GM18498 (cell line): Measurements from ENCODE around the gene INPP1.
"Not testable (repeated sequence)": the region's sequence is repeated elsewhere in the genome, so short reads cannot be mapped to it uniquely, and the experiment has no call there.

Source experiments
- ATAC-seq: cut with Tn5 transposase; IDR thresholded peaks from one replicate; pipeline ENCODE4 v1.9.1; 2021; ENCODE audit warnings: mild to moderate bottlenecking, moderate library complexity; ENCODE audit not compliant: unreplicated experiment

Gene INPP1

DNA sequence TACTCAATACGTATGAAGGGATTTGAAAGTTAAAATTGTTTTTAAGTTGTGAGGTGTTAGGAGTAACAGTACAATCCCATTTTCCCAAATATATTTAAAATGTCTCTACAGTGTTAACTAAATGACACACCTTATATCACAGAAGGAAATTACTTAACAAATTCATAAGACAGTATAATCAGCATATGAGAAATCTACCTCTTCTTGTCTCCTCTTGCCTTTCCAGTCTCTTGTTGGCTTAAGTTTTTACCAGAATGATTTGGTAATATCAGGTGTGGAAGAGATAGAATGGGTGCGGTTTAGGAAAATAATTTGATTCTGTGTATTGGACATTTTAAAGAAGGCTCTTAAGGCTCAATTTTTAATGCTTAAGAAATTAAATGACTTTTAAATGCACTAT is 9.5 kb upstream of the INPP1 start:
- ATAC-seq = no peak

DNA sequence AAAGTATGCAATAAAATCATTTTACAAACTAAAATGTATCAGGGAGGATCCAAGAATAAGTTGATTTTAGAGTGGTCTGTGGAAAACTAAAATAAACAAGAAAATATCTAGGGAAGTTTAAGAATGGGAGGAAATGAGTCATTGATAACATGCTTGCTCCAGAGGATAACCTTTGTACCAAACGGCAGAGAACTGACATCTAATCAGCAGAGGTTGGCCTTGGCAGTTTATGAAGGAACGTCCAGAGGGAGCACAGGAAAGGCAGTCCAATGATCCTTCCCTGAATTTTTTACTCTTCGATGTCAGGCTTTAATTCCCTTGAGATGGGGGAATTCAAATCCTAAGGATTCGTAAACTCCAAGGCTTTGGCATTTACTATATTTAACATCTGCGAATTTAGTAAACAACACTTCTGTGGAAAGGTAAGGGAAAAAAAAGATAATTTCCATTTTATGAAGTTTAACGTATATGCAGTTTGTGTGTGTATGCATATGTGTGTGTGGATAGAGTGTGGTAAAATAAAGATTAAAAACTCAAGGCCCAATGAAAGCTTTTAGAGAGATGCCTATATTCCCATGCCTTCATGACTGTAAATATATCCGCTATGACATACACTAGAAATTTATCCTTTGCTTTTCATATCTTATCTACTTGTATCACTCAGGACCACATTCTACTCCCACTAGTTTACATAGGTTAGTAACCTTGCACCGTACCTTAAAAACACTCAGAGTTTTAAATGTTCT is 8.7 kb upstream of the INPP1 start:
- ATAC-seq = no peak

DNA sequence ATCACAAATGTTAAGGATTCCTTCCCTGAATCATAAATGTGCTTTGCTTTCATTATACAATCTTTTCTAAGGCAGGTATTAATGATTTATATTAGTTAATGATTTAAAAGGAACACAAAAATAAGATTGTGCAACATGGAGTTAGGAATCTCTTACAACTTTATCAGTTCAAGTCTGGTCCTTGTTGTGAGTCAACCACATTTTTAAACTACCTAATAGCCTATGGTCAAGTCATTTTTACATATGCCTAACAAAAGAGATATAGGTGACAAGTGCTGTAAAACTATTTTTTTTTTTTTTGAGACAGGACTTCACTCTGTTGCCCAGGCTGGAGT is 8.2 kb upstream of the INPP1 start:
- ATAC-seq = no peak

DNA sequence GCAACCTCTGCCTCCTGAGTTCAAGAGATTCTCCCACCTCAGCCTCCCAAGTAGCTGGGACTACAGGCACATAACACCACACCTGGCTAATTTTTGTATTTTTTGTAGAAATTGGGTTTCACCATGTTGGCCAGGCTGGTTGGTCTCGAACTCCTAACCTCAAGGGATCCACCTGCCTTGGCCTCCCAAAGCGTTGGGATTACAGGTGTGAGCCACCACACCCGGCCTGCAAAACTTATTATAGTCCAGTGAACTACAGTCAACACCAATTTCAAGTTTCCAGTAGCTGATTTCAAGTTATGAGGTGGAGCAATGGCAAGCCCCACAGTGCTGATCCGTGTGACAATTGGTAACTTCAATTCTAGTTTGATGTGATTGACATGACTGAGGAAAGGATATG is 7.8 kb upstream of the INPP1 start:
- ATAC-seq = not testable (repeated sequence)

DNA sequence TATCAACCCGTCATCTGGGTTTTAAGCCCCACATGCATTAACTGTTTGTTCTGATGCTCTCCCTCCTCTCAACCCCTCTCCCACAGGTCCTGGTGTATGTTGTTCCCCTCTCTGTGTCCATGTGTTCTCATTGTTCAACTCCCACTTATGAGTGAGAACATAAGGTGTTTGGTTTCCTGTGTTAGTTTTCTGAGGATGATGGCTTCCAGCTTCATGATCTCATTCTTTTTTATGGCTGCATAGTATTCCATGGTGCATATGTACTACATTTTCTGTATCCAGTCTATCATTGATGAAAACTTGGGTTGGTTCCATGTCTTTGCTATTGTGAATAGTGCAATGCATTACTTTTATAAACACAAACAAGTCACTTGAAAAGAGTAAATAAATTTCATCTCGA is 7.0 kb upstream of the INPP1 start:
- no peak for ATAC-seq

DNA sequence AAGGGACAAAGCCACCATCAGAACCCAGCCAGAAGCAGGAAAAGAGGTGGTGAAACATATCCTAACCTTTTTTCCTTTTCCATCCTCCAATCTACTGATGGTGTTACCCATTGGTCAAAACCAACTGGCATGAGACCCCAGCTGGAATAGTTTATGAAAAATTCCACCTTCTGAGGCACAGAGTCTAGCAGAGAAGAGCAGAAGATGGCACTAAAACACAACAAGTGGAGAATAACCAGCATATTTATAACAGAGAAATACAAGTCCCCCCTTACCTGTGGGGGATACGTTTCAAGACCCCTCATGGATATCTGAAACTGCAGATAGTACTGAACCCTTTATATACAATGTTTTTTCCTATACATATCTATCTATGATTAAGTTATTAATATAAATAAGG is 4.9 kb upstream of the INPP1 start:
- no peak for ATAC-seq

DNA sequence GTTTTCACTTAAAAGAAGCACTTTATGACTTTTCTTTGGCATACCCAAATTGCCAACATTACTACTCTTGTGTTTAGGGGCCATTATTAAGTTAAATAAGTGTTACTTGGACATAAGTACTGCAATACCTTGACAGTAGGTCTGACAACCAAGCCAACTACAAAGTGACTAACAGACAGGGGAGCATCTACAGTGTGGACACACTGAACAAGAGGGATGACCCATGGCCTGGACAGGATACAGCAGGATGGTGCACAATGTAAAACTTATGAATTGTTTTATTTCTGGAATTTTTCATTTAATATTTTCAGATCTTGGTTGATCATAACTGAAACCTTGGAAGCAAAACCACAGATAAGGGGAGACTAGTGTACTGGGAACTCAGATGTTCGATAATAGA is 4.0 kb upstream of the INPP1 start:
- ATAC-seq = no peak

DNA sequence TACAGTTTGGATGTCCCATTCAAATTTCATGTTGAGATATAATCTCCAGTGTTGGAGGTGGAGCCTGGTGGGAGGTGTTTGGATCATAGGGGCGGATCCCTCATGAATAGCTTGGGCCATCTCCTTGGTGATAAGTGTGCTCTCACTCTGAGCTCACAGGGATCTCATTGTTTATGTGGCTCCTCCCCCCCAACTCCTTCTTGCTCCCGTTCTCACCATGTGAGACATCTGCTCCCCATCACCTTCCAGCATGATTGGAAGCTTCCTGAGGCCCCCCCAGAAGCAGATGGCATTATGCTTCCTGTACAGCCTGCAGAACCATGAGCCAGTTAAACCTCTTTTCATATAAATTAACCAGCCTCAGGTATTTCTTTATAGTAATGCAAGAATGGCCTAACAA is 3.0 kb upstream of the INPP1 start:
- ATAC-seq = no peak

DNA sequence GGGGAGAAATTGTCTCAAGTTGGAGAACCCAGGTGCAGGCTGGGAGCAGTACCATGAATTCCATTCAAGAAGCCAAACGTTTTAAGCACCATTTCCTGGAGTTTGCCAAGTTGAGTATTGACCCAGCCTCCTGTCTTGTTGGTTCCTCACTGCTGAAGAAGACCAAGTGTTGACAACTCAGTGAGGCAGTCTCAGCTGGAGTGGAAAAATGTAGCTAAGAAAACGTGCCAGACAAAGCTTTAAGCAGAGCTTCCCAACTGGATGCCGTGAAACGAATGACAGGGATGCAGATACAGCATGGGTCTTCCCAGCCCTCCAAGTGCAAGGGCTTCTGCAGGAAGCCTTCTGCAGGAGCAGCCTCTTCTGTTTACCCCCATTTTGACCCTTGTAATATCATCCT is 778 bp upstream of the INPP1 start:
- ATAC-seq = no peak

DNA sequence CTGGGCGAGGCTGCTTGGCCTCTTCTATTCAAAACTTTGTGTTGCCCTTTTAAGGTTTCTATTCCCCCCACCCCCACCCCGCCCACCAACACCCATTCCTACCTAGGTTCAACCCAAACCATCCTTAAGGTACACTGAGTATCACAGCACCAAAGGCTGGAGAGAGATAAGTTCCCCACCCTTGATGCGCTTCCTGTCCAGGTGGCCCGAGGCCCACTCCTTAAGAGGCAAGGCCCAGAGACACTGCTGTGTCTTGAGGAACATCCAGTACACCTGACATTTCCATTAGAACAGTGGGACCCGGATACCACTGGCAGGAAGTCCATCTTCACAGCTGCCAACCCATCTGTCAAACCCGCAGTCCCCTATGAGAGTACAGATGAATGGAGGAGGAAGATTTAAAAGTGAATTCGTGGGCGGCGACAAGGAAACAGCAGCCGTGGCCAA is 277 bp upstream of the INPP1 start:
- ATAC-seq = no peak

DNA sequence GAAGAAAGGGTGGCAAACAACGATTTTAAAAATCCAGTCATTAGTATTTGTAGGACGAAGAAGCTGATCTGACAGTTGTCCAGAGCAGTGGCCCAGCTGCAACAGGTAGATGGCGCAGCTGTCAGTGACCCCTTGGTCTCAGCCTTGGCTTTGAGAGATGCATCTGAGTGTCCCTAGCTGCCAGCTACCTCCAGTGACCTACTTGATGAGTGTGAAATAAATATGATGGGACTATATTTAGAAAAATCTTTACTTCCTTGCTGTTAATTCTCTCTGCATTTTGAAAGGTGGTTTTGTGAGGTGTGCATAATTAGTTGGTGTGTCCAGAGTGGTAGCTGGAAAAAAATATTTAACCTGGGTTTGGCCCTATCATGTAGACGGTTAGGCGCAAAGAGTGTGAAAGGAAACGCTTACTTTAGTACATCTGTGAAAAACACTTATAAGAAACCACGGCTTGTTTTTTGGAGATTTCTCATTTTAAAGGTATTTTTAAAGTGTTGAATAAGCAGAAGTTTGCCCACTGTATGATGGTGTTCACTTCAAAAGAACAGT is 963 bp downstream of the INPP1 start:
- peak; percentile 76 for ATAC-seq

DNA sequence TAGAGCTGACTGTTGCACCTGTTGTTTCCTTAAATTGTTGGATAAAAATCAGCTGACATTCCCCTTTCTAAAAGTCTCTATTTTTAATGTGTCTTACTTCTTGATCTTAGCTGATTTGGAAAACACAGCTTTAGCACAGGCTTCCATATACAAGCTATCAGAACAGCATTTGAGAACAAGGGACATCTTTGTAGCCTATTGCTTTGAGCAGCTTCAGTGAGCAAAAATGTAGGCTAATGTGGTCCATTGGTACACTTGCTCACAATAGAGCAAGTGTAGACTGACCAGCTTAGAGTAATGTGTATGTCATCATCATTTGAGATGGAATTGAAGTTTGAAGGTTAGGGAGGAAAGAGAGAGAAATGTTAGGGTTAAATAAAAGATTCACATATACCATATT is 7.0 kb downstream of the INPP1 start:
- ATAC-seq = no peak

DNA sequence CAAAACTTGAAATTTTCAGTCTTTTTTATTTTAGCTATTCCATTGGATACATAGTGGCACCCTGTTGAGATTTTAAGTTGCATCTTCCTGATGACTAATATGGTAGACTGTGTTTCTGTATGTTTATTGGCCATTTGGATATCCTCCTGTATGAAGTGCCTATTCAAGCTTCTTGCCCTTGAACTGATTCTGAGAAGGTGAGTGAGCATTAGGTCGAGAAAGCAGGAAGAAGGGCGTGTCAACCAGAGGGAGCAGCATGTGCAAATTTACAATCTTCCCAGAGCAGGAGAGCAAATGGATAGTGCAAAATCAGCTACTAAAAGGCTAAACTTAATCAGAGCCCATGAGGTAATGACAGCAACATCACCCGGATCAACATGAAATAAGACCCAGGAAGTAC is 8.6 kb downstream of the INPP1 start:
- no peak for ATAC-seq

DNA sequence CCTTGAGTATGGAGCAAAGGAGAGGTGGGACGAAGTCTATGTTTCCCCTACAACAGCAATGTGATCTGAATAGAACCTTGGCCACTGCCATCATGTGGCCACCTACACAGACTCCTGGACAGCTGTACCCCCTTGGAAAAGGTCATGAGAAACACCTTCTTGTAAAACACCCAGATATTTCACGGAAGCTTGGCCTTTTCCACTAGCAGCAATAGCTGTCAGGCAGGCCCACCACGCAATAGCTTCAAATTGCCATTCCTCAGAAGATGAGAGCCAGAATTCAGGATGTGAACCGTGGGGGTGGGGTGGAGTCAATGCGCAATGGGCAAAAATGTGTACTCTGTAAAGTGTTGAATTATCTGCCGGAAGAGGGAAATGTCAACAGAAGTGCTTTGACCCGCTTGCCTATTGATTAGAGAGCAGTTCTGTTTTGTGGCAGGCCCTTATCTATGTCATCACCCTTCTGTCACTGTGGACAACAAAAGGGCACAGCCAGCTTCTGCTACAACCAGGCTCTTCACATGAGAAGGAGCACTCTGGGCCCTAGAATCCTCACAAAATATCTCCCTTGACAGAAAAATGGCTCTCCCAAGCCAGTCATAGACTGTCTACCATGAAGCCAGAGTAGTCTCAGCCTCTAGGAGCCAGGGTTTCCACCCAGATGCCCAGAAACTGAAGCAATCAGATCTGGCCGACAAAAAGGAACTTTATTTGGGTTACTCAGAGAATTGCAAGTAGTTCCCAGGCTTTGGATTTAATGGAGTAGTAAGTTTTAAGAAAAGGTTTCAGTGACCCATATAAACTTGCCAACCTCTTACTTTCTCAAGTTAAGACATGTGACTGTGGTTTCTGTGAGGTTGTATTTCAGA is 9.5 kb downstream of the INPP1 start:
- ATAC-seq = no peak

DNA sequence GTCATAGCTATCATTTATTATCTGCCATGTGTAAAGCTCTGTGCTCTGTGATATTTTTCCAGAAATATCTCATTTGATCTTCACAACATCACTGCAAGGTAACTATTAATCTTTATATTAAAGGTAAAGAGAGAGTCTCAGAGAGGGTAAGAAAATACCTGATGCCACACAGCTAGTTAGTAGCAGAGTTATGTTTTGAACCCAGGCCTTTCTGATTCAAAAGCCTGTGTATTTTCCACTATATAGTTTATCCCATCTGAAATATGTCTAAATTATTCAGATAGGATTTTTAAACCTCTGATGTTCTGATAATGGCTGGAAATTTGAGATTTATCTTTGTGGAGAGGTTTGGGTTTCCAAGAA is 10.1 kb downstream of the INPP1 start:
- ATAC-seq = no peak

DNA sequence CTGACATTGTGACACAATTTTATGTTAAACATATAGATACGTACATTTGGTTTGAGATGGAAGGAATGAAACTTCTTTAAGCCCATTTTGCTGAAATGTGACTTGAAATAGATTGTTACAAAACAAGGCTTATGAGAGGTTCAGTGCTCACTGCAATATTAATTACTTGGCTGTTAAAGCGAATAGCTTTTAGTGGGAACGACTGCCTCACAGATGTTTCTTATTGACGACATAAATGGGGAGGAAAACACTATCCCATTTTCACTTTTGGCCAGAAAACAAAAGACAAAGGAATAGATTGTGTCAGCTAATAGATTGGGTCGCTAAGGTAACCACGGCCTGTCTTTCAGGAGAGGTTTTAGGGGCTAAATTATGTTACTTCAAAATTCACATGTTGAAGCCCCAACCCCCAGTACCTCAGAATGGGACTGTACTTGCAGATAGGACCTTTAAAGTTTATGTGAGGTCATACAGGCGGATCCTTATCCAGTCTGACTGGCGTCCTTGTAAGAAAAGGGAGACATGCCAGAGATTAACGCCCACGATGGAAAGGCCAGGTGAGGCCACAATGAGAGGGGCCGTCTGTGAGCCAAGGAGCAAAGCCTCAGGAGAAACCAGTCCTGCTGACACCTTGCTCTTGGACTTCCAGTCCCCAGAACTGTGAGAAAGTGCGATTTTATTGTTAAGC is 10.8 kb downstream of the INPP1 start:
- ATAC-seq = no peak

DNA sequence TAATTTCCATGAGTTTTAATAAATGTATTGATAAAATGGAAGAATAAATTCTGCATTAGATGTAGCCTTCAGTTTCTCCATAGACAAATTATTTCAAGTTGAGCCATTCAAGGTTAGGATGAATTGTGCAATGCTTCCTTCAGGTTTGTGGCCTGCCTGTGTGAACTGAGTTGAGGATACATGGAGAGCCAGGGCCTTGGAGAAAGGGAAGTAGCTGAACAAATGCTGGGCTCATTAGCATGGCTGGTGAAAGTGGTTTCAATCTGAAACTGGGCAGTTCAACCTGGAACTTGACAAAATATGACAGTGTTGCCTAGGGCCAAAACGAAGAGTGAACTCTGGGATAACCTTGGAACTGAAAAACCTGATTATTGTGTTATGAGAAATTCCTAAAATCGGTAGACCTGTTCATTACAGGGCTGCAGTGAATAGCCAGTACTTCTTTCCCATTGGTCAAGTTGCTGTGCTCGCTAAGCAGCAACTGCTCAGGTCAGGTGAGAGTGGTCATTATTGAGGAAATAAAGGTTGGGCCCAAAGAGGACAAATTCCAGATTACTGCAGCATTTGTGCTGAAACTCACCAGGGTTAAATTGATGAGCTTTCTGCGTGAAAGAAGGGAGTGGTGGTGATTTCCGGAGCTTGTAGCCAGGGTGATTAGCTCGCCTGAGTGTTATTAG is 12.7 kb downstream of the INPP1 start:
- no peak for ATAC-seq

DNA sequence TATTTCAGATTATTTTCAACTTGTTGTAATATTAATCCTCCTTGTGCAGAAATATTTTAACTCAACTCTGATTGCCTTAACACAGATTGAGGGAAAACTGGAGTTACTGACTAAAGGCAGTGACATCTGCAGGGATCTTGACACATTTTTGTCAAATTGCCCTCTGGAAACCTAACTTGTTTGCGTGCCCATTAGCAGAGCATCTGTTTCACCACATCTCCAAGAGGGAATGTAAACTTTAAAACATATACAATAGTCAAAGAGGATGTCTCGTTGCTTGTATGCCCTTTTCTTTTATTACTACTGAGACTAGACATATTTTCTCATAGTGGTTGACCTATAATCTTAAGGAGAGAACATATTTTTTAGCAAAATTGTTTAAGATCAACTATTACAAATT is 14.2 kb downstream of the INPP1 start:
- no peak for ATAC-seq

DNA sequence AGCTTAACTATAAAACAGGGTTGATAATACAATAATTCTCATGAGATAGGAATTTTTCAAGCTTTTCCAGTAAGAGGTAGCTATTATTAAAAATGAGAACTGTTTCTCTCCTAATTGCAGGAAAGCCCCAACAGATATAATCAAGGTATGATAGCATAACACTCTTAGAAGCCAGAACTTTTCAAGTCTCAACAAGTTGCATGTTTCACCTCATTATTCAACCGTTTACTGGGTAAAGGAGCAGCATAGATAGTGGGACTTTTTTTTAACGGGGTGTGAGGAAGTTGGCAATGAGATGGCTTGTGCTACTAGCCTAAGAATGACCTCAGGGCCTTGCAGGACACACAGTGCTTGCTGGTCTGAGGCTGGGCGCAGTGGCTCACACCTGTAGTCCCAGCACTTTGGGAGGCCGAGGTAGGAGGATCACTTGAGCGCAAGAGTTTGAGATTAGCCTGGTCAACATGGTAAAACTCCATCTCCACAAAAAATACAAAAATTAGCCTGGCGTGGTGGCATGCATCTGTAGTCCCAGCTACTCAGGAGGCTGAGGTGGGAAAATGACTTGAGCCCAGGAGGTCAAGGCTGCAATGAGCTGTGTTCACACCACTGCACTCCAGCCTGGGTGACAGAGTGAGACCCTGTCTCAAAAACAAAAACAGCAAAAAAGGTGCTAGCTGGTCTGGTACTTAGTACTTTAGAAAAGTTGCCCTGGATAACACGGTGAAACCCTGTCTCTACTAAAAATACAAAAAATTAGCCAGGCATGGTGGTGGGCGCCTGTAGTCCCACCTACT is 15.5 kb downstream of the INPP1 start:
- not testable (repeated sequence) for ATAC-seq

DNA sequence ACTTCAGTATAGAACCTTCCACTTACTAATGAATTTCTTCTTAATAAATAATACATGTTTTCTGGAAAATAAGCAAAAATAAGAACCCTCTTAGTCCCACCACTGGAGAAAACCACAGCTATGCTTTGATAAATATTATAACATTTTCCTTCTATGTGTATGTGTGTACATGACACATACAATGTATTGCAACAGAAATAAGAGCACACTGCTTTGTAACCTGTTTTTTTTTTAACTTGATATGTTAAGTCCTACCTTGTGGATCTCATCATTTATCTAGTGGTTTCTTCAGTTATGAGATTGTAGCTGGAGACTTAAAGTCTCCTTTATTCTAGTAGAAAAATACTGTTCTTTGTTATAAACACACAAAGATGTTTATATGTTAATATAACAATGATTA is 17.2 kb downstream of the INPP1 start:
- ATAC-seq = no peak
